Kidney tubule cell (primary cell): ENCODE measurements around the gene MEGF9.
A peak's percentile ranks its signal among the peaks of the same experiment; 100 is the strongest.

ENCODE experiments used
- DNase-seq: peaks from one replicate; pipeline ENCODE4 v3.0.0-alpha.2; 2018; ENCODE audit warnings: low spot score

The MEGF9 gene

DNA sequence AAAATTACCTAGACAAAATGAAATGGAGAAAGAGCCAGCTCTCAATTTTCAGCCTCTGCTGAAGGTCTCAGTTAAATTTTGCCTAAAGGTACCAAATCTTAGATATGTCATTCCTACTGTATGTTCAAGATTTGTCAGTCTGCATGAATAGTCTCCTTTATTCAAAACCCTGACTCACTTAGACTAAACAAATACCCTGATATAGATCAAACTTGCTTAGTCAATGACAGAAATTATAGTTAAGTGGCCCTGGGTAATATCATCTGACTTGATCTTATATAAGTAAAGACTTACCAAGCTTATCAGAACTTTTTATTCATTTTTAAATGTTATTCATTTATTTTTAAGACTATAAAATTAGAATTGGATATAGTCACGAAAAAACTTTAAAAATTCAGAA lies 12.2 kb downstream of the MEGF9 start:
- peak; percentile 27 for DNase-seq

DNA sequence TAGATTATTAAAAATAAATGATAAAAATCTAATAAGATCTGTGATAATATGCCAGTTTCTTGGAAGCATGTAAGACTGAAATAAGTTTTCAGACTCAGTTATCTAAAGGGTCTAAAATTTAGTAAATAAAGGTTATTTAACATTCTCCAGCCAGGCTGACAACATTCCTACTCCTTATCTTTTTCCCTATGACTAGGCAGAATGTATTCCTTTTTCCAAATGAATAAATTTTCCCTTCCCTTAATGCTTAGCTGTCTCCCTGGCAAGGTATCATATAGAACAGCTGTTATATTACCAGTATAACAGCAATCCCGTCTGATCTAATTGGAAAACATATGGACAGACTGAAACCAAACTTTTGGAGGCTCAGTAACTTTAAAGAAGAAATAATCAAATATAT lies 13.0 kb downstream of the MEGF9 start:
- DNase-seq, result no peak

DNA sequence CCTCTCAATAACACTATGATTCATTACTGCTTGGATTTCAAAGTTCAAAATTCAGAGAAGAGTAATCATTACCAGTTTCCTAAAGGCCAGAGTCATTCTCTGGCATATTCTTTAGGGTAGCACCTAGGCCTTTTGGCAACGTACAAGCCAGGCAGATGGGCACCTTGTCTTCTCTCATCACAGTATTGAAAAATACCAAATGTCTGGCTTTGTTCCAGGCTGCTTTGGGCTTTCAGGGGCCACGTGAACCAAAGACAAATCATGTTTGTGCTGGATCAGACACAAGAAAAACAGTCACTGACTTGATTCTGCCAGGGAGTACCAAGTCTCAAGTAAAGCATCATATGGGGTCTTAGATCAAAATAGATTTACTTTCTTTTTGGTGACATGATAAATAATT lies 15.5 kb downstream of the MEGF9 start:
- DNase-seq, result no peak

DNA sequence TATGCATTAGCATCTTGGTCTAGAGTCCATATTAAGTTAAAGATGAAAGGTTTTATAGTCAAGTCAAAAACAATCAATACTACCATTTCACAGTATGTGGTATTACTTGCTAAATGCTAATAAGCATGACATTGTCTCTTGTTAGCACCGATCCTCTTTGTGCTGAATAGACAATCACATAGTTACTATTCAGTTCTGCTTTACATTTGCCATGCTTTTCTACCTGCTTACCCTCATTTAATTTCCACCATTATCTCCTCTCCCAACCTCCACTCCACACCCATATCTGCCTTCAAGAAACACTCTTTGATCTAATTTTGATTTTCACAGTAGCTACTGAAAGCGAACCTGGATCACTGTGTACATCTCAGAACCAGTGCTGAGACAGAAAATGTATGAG lies 16.8 kb downstream of the MEGF9 start:
- no peak for DNase-seq

DNA sequence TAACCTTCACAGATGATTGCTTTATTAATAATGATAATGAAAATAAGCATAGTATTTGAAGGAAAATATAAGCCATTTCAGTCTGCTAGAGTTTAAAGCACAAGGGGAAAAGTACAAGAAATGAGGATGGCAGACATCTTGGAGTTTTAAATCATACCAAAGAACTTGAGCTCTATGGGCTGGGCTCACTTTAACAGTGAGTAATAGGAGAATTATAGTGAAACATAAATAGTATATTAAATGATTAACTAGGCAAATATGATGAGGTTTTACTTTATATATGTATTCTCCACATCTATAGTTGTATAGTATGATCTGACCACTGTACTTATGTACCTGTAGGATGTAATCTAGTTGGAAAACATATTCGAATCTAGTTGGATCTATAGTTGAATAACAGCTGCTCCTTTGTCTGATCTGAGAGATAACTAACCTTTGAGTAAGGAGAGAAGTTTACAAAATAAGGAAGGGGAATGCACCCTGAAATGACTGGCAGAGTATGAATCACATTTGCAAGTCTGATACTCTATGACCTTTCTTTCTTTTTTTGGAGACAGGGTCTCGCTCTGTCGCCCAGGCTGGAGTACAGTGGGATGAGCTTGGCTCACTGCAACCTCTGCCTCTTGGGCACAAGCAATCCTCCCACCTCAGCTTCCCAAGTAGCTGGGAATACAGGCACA lies 17.6 kb downstream of the MEGF9 start:
- DNase-seq, result peak; percentile 87

DNA sequence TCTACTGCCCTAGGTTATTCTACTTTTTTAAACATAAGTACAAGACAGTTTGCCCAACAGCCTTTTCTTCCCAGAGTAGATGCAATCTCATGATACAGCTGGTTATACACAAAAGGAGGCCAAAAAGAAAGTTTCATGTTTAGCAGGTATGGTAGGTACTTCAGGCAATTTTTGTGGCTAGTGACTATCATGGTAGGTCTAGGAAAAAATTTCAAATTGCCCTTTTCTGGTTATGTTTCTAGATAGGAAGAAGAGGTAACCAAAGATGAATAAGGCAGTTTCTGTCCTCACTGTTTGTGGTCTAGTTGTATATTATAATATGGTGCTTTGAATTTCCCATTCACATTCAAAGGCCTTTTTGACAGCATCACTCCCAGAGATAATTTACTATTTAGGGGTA lies 19.7 kb downstream of the MEGF9 start:
- no peak for DNase-seq

DNA sequence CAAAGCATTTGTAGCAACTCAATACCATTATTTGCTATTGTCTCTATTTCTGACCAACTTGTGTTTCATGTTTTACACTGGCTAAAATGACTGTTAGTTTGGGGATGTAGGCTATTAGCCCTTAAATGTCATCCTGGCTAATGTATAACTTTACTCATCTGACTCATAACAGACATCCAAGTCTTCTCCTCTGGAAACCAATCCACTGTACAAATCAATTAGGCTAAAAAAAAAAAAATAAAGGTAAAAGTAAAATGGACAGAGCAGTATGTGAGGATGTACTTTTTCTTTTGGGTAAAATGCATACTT lies 20.6 kb downstream of the MEGF9 start:
- peak; percentile 72 for DNase-seq

DNA sequence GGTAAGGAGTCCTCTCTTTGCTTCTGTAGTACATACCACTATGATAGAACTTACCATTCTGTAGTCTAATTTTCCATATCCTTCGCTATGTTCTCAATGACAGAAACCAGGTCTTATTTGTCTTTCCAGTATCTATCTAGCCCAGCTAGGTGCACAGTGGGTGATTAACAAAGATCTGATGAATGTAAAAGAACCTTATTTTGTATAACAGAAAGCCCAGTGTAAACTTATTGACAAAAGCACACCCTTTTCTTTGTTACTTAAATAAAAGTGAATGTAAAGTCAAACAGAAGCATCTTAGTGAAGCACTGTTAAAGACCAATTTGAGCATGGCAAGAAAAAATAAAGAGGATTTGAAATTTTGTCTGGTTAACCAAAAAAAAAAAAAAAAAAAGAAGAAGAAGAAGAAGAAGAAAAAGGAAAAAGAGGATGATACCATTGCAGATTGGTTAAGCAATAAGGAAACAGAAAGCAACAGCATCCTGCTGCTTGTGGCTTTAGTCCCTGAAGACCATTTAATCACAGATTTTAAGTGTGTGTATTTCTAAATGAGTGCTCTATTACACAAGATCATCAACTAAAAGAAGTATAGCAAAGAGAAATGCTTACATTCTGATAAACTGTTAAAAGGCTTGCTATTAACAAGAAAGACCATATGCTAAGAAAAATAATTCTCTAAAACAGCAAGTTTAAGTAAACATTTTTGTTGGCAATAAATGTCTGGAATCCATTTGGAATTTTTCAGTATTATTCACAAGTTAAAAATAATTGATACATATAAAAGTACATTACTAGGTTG lies 21.2 kb downstream of the MEGF9 start:
- peak; percentile 12 for DNase-seq

DNA sequence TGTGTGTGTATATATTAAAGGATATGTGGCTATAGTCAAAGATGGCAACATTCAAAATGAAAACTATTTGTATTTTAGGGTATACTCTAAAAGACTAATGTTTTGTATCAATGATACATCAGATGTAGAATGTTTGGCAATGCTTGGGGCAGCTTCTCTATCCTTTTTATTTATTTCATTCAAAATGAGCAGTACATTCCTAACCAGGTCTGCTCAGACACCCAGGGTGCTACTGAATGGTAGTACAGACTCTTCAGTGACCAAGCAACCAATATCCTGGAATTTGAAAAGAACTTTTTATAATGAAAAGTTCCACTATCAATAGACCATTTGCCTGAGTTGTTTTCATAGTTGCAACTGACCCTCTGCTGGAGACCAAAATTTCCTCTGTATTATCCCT lies 23.9 kb downstream of the MEGF9 start:
- DNase-seq, result no peak

DNA sequence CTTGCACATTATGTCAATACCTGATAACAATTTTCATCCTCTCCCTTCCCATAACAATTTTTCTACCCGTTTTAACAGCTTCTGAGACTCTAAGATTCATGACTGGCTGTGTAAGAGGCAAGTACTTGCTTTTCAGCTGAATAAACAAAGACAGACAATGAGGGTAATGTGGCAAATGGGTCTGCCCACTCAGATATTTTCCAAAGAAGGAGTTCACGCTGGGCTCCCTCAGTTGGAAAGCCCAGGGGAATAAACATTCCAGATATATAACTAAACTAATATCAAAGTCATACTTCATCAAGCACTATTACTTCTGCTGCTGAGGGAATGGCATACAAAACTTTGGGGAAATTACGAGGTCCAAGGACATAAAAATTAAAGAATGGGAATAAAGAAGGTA lies 24.4 kb downstream of the MEGF9 start:
- peak; percentile 25 for DNase-seq

DNA sequence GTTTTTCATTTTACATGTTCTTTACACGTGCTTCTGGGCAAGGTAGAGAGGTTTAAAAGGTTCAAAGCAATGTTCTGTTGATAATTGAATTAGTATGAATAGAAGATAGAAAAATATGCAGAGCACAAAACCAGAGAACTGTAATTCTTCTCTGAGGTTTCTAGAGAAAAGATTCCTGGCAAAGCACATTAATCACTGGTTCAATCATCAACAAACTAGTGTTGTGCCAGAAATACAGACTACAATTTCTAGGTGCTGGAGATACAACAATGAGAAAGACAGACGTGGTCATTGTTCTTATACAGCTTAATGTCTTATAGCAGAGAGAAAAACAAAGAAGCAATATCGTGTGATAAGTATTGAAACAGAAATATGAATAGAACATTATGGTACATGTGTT lies 25.5 kb downstream of the MEGF9 start:
- peak; percentile 33 for DNase-seq

DNA sequence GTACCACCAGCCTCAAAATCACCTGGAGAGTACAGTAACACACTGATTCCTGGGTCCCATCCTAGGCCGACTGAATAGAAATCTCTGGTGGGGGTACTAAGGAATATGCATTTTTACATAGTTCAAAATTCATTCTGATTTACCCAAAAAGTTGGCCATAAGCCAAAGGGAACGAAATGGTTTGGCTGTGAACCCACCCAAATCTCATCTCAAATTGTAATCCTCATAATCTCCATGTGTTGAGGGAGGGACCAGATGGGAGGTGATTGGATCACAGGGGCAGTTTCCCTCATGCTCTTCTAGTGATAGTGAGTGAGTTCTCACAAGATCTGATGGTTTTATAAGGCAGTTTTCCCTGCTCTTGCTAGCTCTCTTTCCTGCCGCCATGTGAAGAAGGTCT lies 31.1 kb downstream of the MEGF9 start:
- no peak for DNase-seq

DNA sequence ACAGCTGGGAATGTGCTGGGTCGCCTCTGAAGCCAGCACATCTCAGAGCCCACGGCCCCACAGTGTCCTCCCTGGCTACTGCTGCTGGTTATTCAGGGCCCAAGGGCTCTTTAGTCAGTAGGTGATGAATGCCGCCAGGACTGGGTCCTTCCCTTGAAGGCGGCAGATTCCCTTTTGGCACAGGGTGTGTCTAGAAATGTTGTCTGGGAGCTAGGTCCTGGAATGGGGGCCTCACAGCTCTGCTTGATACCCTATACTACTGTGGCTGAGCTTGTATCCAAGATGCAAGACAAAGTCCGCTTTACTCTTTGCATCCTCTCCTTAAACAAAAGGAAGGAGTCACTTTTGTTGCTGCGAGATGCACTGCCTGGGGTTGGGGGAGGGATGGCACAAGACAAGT lies 33.1 kb downstream of the MEGF9 start:
- no peak for DNase-seq

DNA sequence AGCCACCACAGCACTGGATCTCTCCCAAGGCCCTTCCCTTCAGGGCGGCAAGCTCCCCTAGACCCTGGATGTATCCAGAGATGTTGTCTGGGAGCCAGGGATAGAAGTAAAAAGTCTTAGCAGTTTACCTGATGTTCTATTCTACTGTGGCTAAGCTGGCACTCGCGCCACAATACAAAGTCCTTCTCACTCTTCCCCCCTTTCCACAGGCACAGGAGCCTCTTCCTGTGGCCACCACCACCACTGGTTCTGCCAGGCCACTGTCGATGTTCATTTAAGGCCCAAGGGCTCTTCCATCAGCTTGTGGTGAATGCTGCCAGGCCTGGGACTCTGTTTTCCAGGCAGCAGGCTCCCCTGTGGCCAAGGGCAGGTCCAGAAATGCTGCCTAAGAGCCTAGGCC lies 33.7 kb downstream of the MEGF9 start:
- no peak for DNase-seq

DNA sequence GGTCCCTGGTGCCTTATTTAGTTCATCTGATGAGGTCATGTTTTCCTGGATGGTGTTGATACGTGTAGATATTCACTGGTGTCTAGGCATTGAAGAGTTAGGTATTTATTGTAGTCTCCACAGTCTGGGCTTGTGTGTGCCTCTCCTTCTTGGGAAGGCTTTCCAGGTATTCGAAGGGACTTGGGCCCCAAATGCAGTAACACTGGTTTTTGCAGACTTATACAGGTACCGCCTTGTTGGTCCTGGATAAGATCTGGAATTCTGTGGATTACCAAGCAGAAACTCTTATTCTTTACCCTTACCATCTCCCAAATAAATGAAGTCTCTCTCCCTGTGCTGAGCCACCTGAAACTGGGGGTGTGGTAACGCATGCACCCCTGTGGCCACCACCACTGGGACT lies 34.1 kb downstream of the MEGF9 start:
- DNase-seq, result no peak

DNA sequence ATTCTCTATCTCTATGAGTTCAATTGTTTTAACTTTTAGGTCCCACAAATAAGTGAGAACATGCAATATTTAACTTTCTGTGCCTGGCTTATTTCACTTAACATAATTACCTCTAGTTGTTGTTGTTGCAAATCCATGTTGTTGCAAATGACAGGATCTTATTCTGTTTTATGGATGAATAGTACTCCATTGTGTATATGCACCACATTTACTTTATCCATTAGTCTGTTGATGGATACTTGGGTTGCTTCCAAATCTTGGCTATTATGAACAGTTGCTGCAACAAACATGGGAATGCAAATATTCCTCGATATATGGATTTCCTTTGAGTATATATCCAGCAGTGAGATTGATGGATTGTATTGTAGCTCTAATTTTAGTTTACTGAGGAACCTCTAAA lies 36.3 kb downstream of the MEGF9 start:
- DNase-seq, result no peak

DNA sequence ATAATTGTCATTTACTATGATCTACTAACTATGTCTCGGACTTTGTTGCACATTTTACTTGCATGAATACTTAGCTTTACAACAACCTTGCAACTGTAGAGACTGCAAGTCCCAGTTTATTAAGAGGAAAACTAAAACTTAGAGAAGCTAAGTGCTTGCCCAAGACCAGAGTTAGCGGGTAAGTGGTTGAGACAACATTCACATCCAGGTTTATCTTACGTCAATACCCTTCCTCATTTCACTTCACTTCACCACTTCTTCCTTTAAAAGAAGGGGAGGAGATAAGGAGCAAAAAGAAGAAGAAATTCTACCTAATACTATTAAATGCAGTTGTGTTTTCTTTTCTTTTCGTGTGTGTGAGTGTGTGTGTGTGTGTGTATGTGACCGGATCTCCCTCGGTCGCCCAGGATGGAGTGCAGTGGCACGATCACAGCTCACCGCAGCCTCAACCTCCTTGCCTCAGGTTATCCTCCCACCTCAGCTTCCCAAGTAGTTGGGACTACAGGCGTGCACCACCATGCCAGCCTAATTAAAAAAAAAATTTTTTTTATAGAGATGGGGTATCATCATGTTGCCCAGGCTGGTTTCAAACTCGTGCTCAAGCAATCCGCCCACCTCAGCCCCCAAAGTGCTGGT lies 37.4 kb downstream of the MEGF9 start:
- DNase-seq, result no peak

DNA sequence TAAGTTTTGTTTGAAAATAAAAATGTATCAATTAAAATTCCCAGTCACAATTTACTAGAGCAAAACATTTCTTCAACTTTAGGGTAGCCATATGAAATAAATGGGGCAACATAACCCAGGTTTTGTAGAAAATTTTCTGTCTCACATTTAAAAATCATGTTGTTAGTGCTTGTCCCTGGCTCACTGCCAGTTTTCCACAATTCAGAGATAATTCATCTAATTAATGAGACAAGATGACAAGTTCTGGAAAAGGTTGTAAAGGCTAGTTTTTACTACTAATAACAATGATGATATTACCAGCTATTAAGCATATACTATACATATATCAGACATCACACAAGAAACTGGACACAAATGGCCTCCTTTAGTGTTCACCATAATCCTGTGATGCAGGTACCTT lies 45.9 kb downstream of the MEGF9 start:
- no peak for DNase-seq

DNA sequence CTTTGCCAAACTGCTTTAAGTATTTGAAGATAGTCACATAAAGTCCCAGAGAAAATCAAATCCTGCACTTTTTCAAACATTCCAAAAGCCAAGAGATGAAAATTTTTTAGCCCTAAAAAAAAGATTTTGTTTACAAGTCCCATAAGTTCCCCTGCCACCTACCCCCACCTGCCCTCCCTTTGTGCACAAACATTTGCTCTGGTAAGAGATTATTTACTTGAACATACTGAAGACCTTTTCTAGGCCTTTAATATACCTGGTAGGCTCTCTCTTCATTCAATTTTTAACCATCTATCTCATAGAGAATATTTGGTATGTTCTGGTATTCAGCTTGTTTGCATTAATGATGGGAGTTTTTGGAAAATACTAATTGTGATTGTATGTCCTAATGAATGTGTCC lies 50.3 kb downstream of the MEGF9 start:
- no peak for DNase-seq

DNA sequence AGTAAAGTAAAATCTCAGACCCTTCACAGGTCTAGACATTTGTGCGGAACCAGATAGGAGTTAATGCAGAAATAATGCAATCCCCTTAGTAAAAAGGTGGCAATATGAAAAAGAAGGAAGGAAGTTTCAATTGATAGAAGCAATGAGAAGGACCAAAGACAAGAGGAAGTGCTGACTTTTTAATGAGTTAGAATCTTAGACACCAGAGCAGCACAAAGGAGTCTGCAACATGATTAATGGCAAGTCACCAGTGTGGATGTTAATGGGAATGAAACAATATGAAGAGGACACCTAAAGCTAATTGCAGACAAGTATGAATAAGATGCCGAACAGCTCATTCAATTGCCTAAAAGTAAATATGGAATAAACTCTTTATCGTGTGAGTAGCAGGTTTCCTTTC lies 50.9 kb downstream of the MEGF9 start:
- no peak for DNase-seq

DNA sequence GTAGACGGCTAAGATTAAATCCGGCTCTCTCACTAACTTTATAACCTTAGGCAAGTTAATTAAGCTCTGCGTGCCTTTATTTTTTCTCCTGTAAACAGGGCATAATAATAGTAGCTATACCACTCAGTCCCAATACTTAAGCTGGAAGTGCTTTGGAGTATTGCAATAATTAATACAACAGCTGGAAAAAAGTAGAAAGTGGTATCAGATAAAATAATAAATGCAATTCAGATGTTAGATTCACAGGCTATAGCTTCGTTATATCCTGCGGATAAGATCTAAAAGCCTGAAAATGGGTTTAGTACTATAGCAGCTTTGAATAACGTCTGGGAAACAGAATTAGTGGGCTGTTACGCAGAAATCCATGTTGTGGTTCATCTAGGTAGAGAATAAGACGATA lies 51.8 kb downstream of the MEGF9 start:
- DNase-seq, result no peak

DNA sequence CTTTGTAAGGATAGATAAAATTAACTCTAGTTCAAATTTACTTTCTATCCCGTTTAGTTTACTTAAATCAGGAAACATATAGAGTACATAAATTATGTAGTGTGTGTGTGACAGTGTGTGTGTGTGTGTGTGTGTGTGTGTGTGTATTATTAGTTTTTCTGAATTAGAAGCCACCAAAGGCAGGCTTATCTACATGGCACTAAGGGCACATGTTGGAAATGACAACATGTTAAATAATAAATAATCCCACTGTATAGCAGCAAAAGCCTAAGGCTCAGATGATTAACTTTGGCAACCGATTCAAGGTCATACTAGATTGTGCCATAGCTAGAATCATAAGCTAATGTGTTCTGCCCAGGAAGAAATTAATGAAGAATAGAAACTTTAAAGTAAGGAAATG lies 54.6 kb downstream of the MEGF9 start:
- no peak for DNase-seq

DNA sequence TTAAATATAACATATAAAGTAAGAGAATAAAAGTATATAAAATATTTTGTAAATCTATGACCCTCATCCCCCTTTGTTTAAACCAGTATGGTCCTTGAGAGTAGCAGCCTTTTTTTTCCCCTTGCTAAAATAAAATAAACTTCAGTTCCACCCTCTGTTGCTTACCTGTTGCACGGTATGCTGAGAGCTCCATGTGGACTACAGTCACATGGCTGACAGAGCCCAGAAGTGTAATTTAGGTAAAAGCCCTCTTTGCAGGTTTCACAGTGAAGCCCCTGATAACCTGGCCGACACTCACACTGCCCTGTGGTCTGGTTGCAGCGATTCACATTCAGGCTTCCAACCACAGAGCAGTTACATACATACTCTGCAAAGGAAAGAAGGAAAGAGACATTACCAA lies 55.1 kb downstream of the MEGF9 start:
- no peak for DNase-seq
